Liver (tissue), 3 donors: ENCODE results near the gene SLC38A4.

ENCODE experiments used
- ATF3 ChIP-seq: IDR thresholded peaks from 2 replicates; pipeline ENCODE4 v1.6.1; 2016; ENCODE audit warnings: antibody characterized with exemption
- CTCF ChIP-seq: fragments of 150-350 bp; IDR thresholded peaks from 2 replicates; pipeline ENCODE4 v1.5.1; 2017; ENCODE audit warnings: improper control_type of control experiment, low read depth, low read length; ENCODE audit not compliant: missing input control
- FOXA1 ChIP-seq: IDR thresholded peaks from 2 replicates; pipeline ENCODE4 v1.6.1; 2016; ENCODE audit warnings: antibody characterized with exemption
- HNF4A ChIP-seq, 2 donors: conservative IDR thresholded peaks; 2 replicates each; pipeline ENCODE4 v1.6.1; 2016; ENCODE audit warnings: antibody characterized with exemption in 2 of 2, mild to moderate bottlenecking in 2 of 2
- MAX ChIP-seq: IDR thresholded peaks from 2 replicates; pipeline ENCODE4 v1.6.1; 2016; ENCODE audit warnings: antibody characterized with exemption
- RAD21 ChIP-seq, 2 donors: IDR thresholded peaks; 2 replicates each; pipeline ENCODE4 v1.6.1; 2016; ENCODE audit warnings: antibody characterized with exemption in 2 of 2, mild to moderate bottlenecking in 2 of 2
- REST ChIP-seq: IDR thresholded peaks from 2 replicates; pipeline ENCODE4 v1.6.1; 2016; ENCODE audit warnings: antibody characterized with exemption, mild to moderate bottlenecking
- RXRA ChIP-seq, 2 donors: IDR thresholded peaks; 2 replicates each; pipeline ENCODE4 v1.6.1; 2017 to 2018; ENCODE audit warnings: antibody characterized with exemption in 2 of 2, mild to moderate bottlenecking in 1 of 2
- YY1 ChIP-seq: IDR thresholded peaks from 2 replicates; pipeline ENCODE4 v1.6.1; 2016; ENCODE audit warnings: antibody characterized with exemption, mild to moderate bottlenecking
- donor health status: healthy.
- donor health status: healthy.

- TF ChIP-seq RXRA (IDR thresholded peaks at IDR 0.05) (no peak), CTCF (no peak), HNF4A (conservative IDR thresholded peaks at IDR 0.05) (peak in 1 of 2 donors; percentile 42), RAD21 (IDR thresholded peaks at IDR 0.05) (no peak), REST (no peak), FOXA1 (no peak), ATF3 (no peak), YY1 (no peak), MAX (no peak)
Observed at GRCh38 chr12:46818642-46819041, 7.2 kb downstream of the SLC38A4 start.
